Body of pancreas (tissue), 4 donors: ENCODE measurements around the gene RDH16.

ENCODE experiments used
- POLR2A ChIP-seq, 3 donors: fragments of 450-650 bp; IDR thresholded peaks; one replicate each; pipeline ENCODE4 v1.6.1; 2016; ENCODE audit warnings: antibody characterized with exemption in 3 of 3, mild to moderate bottlenecking in 2 of 3
- TF ChIP-seq, protein P1 (sequence below), 7 experiments: fragments of 450-650 bp in 4 of 7; fragments of 200-600 bp in 3 of 7; sonication (generic) in 3 of 7; IDR thresholded peaks; one replicate each; pipeline ENCODE4 v1.5.1; 2016 to 2019; ENCODE audit warnings: antibody characterized with exemption in 7 of 7

DNA sequence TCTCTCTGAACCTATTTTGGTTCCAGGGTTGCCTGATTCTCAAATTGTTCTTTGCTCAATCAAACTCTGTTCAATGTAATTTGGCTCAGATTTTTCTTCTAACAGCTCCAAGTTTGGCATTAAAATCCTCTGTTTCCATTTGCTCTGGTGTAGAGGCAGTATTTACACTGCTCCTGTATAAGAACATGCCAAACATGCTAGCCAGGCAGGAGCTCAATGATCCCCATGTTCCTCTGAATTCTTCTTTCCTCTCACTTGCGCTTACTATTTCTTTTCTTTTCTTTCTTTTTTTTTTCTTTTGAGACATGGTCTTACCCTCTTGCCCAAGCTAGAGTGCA lies 40.4 kb downstream of the RDH16 start:
- TF ChIP-seq, protein P1, sequence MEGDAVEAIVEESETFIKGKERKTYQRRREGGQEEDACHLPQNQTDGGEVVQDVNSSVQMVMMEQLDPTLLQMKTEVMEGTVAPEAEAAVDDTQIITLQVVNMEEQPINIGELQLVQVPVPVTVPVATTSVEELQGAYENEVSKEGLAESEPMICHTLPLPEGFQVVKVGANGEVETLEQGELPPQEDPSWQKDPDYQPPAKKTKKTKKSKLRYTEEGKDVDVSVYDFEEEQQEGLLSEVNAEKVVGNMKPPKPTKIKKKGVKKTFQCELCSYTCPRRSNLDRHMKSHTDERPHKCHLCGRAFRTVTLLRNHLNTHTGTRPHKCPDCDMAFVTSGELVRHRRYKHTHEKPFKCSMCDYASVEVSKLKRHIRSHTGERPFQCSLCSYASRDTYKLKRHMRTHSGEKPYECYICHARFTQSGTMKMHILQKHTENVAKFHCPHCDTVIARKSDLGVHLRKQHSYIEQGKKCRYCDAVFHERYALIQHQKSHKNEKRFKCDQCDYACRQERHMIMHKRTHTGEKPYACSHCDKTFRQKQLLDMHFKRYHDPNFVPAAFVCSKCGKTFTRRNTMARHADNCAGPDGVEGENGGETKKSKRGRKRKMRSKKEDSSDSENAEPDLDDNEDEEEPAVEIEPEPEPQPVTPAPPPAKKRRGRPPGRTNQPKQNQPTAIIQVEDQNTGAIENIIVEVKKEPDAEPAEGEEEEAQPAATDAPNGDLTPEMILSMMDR (IDR thresholded peaks at IDR 0.05), result no peak
- TF ChIP-seq POLR2A (IDR thresholded peaks at IDR 0.05), result no peak
